ENCODE results near the gene RAB3IL1.
"Not testable (repeated sequence)": the region's sequence is repeated elsewhere in the genome, so short reads cannot be mapped to it uniquely, and the experiment has no call there.

The RAB3IL1 gene, protein sequence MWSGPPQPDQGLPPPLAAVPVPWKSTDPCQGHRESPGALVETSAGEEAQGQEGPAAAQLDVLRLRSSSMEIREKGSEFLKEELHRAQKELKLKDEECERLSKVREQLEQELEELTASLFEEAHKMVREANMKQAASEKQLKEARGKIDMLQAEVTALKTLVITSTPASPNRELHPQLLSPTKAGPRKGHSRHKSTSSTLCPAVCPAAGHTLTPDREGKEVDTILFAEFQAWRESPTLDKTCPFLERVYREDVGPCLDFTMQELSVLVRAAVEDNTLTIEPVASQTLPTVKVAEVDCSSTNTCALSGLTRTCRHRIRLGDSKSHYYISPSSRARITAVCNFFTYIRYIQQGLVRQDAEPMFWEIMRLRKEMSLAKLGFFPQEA

GRCh38 chr11:61917334-61918109 lies at the start of gene RAB3IL1:
Gene RAB3IL1 (minus strand): TSS chr11:61917566. CDS start chr11:61917367, 199 bp downstream.
- DNase-seq: no peak

DNA sequence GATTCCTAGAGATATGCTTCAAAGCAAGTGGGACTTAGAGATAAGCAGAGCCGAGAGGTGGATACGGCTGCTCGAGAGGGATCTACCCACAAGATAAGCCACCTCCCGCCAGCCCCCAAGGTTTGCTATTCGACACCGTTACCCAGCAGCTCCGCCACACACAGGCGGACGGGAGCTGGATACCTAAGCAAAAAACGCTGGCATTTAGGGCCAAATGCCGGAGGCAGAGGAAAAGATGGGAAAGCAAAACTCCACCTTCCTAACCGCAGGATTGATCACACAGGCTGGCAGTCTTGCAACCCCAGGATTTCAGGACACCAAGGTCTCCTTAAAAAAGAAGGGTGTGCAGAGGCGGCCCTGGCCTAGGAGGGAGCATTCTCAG lies 49.4 kb upstream of the RAB3IL1 start:
- DNase-seq: no peak

- not testable (repeated sequence) for DNase-seq
These were observed 47.4 kb upstream of the RAB3IL1 start for GRCh38 chr11:61964666-61965271.

DNA sequence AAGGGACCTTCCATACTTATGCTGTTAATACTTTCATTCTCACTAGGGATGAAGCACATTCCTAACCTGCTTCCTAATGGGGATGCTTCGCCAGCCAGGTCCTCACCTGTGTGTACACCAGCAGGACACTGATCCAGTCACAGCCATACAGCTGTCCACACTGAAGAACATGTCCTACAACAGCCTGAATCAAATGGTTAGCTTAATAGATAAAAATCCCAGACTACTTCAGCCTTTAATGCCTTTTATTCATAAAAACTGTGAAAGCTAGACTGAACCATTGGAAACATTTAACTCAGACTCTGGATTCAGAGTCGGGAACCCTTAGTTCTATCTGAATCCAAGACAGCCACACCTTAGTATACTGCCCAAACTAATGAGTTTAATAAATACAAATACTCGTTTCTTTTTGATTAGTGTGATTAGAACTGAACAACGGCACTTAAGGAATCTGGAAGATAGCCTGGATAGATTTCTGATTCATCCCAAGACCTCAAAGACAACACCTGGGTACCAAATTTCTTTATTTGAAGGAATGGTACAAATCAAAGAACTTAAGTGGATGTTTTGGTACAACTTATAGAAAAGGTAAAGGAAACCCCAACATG lies 46.8 kb upstream of the RAB3IL1 start:
- no peak for DNase-seq

- no peak for DNase-seq
These were observed 46.1 kb upstream of the RAB3IL1 start for GRCh38 chr11:61963282-61964057.

DNA sequence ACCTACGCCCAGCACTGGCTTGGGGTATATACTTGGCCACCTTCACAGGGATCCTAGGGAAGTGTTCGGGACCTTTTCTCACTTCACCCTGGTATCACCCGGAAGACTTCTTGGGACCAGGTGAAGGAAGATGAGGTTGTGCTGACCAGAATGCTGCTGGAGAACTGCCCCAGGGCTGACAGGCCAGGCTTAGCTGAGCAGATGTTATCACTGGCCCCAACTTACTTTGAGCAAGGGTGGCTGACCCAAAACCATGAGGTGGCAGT lies 45.6 kb upstream of the RAB3IL1 start:
- DNase-seq: no peak

GRCh38 chr11:61962213-61963015 lies 45.0 kb upstream of the RAB3IL1 start:
- no peak for DNase-seq

- DNase-seq: no peak
These were observed 44.3 kb upstream of the RAB3IL1 start for GRCh38 chr11:61961570-61962212.

DNA sequence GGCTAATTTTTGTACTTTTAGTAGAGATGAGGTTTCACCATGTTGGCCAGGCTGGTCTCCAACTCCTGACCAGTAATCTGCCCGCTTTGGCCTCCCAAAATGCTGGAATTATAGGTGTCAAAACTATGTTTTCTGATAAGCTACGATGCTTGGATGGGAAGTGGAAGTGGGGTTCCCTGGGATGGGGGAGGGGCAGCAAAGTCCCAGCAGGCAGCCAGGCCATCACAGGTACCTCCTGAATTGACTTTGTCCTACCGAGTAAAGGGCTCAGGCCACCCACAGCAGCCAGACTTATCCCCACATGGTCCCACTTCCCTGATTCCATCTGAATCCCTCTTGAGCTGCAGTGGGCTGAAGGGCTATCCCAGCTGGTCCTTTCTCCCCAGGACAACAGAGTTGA lies 43.2 kb upstream of the RAB3IL1 start:
- DNase-seq: no peak

- DNase-seq: no peak
These were observed 42.3 kb upstream of the RAB3IL1 start for GRCh38 chr11:61959678-61960077.

- no peak for DNase-seq
These were observed 41.7 kb upstream of the RAB3IL1 start for GRCh38 chr11:61959114-61959513.

GRCh38 chr11:61958590-61958989 lies 41.2 kb upstream of the RAB3IL1 start:
- no peak for DNase-seq

GRCh38 chr11:61957021-61957770 lies 39.8 kb upstream of the RAB3IL1 start:
- DNase-seq: no peak

- DNase-seq: no peak
These were observed 39.0 kb upstream of the RAB3IL1 start for GRCh38 chr11:61956191-61957020.

DNA sequence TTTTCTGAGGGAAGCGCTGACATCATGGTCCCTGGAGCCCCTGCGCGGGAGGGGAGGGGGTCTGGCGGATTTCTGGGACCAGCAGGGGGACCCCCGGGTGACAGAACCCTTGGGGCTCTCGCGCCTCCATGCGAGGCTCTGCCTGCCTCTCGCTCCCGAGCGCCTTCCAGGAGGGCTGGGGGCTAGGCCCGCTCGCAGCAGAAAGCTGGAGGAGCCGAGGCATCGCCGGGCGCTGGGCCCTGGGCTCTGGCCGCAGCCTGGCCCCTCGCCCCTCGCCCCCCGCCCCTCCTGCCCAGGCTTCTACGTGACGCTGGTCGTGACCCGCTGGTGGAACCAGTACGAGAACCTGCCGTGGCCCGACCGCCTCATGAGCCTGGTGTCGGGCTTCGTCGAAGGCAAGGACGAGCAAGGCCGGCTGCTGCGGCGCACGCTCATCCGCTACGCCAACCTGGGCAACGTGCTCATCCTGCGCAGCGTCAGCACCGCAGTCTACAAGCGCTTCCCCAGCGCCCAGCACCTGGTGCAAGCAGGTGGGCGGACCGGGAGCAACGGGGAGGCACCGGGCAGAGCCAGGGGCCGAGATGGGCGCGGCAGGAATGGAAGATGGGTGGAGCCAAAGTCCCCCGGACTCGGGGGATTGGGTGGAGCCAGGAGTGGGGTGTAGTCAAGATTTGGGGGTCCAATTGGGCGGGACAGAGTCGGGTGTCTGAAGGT lies 38.2 kb upstream of the RAB3IL1 start:
- no peak for DNase-seq

DNA sequence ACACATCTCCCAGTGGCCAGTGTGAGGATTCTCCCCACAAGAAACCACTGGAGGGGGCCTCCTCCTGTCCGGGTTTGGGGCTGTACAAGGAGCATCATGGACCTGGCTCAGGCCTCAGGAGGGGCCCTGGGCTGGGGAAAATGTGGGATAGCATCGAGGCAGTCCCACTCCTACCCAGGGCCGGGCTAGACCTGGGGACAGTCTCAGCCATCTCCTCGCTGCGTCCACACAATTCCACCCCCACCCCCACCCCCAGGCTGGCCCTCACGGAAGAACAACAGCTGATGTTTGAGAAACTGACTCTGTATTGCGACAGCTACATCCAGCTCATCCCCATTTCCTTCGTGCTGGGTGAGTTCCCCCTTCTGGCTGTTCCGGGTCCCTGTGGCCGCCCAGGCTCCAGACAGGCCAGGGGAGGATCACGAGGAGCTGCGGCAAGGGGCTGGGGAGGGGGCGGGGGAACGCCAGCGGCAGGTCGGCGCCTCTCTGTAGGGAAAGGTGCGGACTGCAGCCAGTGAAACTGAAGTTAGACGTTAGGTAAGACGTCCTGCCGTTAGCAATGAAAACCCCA lies 37.6 kb upstream of the RAB3IL1 start:
- no peak for DNase-seq

DNA sequence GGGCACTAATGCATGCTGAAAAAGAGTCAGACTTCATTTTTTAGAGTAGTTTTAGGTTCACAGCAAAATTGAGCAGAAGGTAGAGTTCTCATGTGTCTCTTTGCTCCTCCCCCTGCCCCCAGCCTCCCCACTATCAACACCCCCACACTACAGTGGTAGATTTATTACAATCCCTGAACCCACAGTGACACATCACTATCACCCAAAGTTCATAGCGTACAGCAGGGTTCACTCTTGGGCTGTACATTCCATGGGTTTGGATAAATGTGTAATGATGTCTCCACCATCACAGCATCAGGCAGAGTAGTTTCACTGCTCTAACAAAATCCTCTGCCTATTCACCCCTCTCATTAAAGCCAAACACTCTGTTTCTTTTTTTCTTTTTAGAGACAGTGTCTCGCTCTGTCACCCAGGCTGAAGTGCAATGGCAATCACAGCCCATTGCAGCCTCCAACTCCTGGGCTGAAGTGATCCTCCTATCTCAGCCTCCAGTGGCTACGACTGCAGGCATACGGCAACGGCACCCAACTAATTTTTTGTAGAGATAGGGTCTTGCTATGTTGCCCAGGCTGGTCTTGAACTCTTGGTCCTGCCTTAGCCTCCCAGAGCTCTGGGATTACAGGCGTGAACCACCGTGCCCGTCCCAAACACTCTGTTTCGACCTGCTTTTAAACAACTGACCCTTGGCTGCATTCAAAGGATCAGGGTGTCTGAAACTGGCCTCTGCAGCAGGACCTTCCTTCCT lies 36.9 kb upstream of the RAB3IL1 start:
- DNase-seq: no peak

DNA sequence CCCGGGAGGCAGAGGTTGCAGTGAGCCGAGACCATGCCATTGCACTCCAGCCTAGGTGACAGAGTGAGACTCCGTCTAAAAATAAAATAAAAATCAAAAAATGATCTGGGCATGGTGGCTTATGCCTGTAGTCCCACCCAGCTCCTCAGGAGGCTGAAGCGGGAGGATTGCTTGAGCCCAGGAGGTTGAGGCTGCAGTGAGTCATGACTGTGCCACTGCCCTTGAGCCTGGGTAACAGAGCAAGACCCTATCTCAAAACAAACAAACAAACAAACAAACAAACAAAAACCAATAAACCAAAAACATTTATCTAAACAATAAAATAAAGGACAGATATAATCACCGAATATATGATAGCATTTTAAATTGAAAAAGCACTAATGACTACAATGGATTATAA lies 36.3 kb upstream of the RAB3IL1 start:
- not testable (repeated sequence) for DNase-seq
